ENCODE results near the gene PLEKHB1.

Gene PLEKHB1

DNA sequence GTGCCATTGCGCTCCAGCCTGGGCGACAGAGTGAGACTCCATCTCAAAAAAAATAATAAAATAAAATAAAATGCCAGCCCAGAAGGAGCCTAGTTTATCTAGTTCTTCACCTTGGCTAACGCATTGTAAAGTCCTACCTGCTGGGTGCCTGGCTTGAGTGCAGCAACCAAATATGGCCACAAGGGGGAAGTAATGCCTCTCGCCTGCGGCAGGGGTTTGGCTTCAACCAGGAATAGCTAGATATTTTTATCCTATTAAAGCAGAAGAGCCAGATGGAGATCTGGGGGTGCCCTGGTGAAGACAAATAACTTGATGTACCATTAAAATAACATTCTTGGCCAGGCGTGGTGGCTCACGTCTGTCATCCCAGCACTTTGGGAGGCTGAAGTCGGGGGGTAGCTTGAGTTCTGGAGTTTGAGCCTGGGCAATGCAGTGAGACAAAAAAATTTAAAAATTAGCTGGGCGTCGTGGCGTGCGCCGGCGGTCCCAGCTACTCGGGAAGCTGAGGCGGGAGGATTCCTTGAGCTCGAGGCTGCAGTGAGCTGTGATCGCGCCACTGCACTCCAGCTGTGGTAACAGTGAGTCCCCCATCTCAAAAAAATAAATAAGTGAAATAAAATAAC, 20.6 kb upstream of the PLEKHB1 start:
- no peaks in the 10 kb centered on the region for H3K9me3 ChIP-seq (ENCODE audit: control insufficient read depth, low read length)
- no peaks in the 10 kb centered on the region for H3K4me1 ChIP-seq (ENCODE audit: control insufficient read depth, insufficient read depth, low read length, poor library complexity, severe bottlenecking)
- no peak overlapping the region for H3K4me3 ChIP-seq (ENCODE audit: insufficient read depth, low read depth, low read length, poor library complexity, severe bottlenecking)
- no peaks in the 10 kb centered on the region for H3K36me3 ChIP-seq (ENCODE audit: control insufficient read depth, insufficient read depth, low read length)
- no peaks in the 10 kb centered on the region for H3K27me3 ChIP-seq (replicated peaks; ENCODE audit: control insufficient read depth, insufficient read depth, low read length, poor library complexity, severe bottlenecking)
- DNase-seq = peak; percentile 27 to 53 (median 40)
- H3K27ac ChIP-seq (ENCODE audit: insufficient read depth, low read length, poor library complexity, severe bottlenecking) = no peak overlapping the region

DNA sequence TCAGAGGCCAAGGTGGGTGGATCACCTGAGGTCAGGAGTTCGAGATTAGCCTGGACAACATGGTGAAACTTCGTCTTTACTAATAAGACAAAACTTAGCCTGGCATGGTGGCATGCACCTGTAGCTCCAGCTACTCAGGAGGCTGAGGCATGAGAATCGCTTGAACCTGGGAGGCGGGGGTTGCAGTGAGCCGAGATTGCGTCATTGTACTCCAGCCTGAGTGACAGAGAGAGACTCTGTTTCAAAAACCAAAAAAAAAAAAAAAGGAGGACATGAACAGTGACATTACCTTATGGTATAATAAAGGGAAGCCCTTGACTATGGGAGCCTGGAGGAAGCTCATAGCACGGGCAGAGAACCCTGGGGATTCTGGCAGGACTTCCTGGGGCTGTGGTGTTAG, 16.5 kb upstream of the PLEKHB1 start:
- Histone ChIP-seq H3K36me3 (ENCODE audit: control insufficient read depth, insufficient read depth, low read length) (no peaks in the 10 kb centered on the region), H3K4me1 (ENCODE audit: control insufficient read depth, insufficient read depth, low read length, poor library complexity, severe bottlenecking) (no peaks in the 10 kb centered on the region), H3K4me3 (ENCODE audit: insufficient read depth, low read depth, low read length, poor library complexity, severe bottlenecking) (no peak overlapping the region), H3K27ac (ENCODE audit: insufficient read depth, low read length, poor library complexity, severe bottlenecking) (no peak overlapping the region), H3K9me3 (ENCODE audit: control insufficient read depth, low read length) (no peaks in the 10 kb centered on the region), H3K27me3 (replicated peaks; ENCODE audit: control insufficient read depth, insufficient read depth, low read length, poor library complexity, severe bottlenecking) (no peaks in the 10 kb centered on the region)
- no peak for DNase-seq

DNA sequence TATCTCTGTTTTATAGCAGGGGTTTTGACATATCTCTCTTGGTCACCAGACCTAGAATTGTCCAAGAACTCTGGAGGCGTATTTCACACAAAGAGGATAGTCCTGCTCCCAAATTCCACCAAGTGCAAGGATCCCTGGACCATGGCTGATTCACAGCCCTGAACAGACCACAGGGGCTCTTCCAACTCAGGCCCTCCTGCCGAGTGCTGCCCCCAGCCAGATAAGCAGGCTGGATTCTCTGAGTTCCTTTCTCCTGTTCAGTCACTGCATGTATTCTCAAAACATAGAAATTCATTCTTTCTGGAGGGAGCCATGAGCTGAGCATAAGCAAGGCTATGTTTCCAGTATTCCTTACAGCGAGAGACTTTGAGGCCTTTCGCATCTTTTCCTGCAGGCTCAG, 13.4 kb upstream of the PLEKHB1 start:
- Histone ChIP-seq H3K4me1 (ENCODE audit: control insufficient read depth, insufficient read depth, low read length, poor library complexity, severe bottlenecking) (no peaks in the 10 kb centered on the region), H3K36me3 (ENCODE audit: control insufficient read depth, insufficient read depth, low read length) (no peaks in the 10 kb centered on the region), H3K27me3 (replicated peaks; ENCODE audit: control insufficient read depth, insufficient read depth, low read length, poor library complexity, severe bottlenecking) (no peaks in the 10 kb centered on the region), H3K27ac (ENCODE audit: insufficient read depth, low read length, poor library complexity, severe bottlenecking) (no peak overlapping the region), H3K4me3 (ENCODE audit: insufficient read depth, low read depth, low read length, poor library complexity, severe bottlenecking) (no peak overlapping the region), H3K9me3 (ENCODE audit: control insufficient read depth, low read length) (no peaks in the 10 kb centered on the region)
- no peak for DNase-seq

DNA sequence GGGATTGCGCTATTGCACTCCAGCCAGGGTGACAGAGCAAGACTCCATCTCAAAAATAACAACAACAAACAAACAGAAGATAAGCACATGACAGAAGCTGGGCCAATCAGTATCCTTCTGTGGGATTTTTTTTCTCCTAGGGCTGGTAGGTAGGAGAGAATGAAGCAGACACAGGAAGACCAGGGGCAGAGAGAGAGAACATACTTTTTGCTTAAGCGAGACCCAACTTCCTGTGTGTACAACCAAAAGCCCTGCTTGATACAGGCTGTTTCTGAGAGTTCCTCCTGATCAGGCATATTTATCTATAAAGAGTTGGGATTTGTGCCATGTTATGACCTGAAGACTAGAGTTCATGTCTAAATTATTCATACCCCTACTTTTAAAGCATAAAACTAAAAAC, 12.4 kb upstream of the PLEKHB1 start:
- no peak for DNase-seq
- H3K9me3 ChIP-seq (ENCODE audit: control insufficient read depth, low read length) = no peaks in the 10 kb centered on the region
- no peaks in the 10 kb centered on the region for H3K36me3 ChIP-seq (ENCODE audit: control insufficient read depth, insufficient read depth, low read length)
- no peaks in the 10 kb centered on the region for H3K4me1 ChIP-seq (ENCODE audit: control insufficient read depth, insufficient read depth, low read length, poor library complexity, severe bottlenecking)
- H3K27ac ChIP-seq (ENCODE audit: insufficient read depth, low read length, poor library complexity, severe bottlenecking) = no peak overlapping the region
- no peaks in the 10 kb centered on the region for H3K27me3 ChIP-seq (replicated peaks; ENCODE audit: control insufficient read depth, insufficient read depth, low read length, poor library complexity, severe bottlenecking)
- no peak overlapping the region for H3K4me3 ChIP-seq (ENCODE audit: insufficient read depth, low read depth, low read length, poor library complexity, severe bottlenecking)

GRCh38 chr11:73635721-73636120, 10.7 kb upstream of the PLEKHB1 start:
- Histone ChIP-seq H3K4me3 (ENCODE audit: insufficient read depth, low read depth, low read length, poor library complexity, severe bottlenecking) (no peak overlapping the region), H3K27ac (ENCODE audit: insufficient read depth, low read length, poor library complexity, severe bottlenecking) (no peak overlapping the region), H3K36me3 (ENCODE audit: control insufficient read depth, insufficient read depth, low read length) (no peaks in the 10 kb centered on the region), H3K27me3 (replicated peaks; ENCODE audit: control insufficient read depth, insufficient read depth, low read length, poor library complexity, severe bottlenecking) (no peaks in the 10 kb centered on the region), H3K9me3 (ENCODE audit: control insufficient read depth, low read length) (no peaks in the 10 kb centered on the region), H3K4me1 (ENCODE audit: control insufficient read depth, insufficient read depth, low read length, poor library complexity, severe bottlenecking) (no peaks in the 10 kb centered on the region)
- no peak for DNase-seq

- DNase-seq = no peak
- no peaks in the 10 kb centered on the region for H3K36me3 ChIP-seq (ENCODE audit: control insufficient read depth, insufficient read depth, low read length)
- H3K4me3 ChIP-seq (ENCODE audit: insufficient read depth, low read depth, low read length, poor library complexity, severe bottlenecking) = no peak overlapping the region
- no peaks in the 10 kb centered on the region for H3K9me3 ChIP-seq (ENCODE audit: control insufficient read depth, low read length)
- no peak overlapping the region for H3K27ac ChIP-seq (ENCODE audit: insufficient read depth, low read length, poor library complexity, severe bottlenecking)
- H3K4me1 ChIP-seq (ENCODE audit: control insufficient read depth, insufficient read depth, low read length, poor library complexity, severe bottlenecking) = no peaks in the 10 kb centered on the region
- no peaks in the 10 kb centered on the region for H3K27me3 ChIP-seq (replicated peaks; ENCODE audit: control insufficient read depth, insufficient read depth, low read length, poor library complexity, severe bottlenecking)
Observed at GRCh38 chr11:73636249-73636648, 10.1 kb upstream of the PLEKHB1 start.

- no peaks in the 10 kb centered on the region for H3K9me3 ChIP-seq (ENCODE audit: control insufficient read depth, low read length)
- no peak overlapping the region for H3K27ac ChIP-seq (ENCODE audit: insufficient read depth, low read length, poor library complexity, severe bottlenecking)
- no peaks in the 10 kb centered on the region for H3K27me3 ChIP-seq (replicated peaks; ENCODE audit: control insufficient read depth, insufficient read depth, low read length, poor library complexity, severe bottlenecking)
- no peak for DNase-seq
- no peak overlapping the region for H3K4me3 ChIP-seq (ENCODE audit: insufficient read depth, low read depth, low read length, poor library complexity, severe bottlenecking)
- H3K4me1 ChIP-seq (ENCODE audit: control insufficient read depth, insufficient read depth, low read length, poor library complexity, severe bottlenecking) = no peaks in the 10 kb centered on the region
- no peaks in the 10 kb centered on the region for H3K36me3 ChIP-seq (ENCODE audit: control insufficient read depth, insufficient read depth, low read length)
Observed at GRCh38 chr11:73637012-73637411, 9.4 kb upstream of the PLEKHB1 start.

DNA sequence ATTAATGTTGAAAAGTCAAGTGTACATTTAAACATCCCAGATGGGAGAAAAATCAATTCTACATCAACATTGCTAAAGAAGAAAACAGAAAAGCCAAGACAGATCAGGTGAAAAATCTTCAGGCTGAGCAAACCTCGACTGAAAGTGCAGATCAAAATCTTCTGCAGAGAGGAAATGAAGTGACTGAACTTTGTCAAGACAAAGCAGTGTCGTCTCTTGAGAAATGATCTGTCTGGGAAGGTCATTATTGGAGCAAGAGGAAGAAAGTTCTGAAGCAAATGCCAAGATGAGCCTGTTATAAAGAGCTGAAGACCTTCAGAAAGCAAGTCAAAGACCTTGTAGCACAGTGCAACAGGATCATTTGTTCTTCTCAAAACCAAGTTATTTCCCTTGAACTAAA, 5.8 kb upstream of the PLEKHB1 start:
- Histone ChIP-seq H3K27me3 (replicated peaks; ENCODE audit: control insufficient read depth, insufficient read depth, low read length, poor library complexity, severe bottlenecking) (no peaks in the 10 kb centered on the region), H3K9me3 (ENCODE audit: control insufficient read depth, low read length) (no peaks in the 10 kb centered on the region), H3K36me3 (ENCODE audit: control insufficient read depth, insufficient read depth, low read length) (no peaks in the 10 kb centered on the region), H3K4me1 (ENCODE audit: control insufficient read depth, insufficient read depth, low read length, poor library complexity, severe bottlenecking) (no peaks in the 10 kb centered on the region), H3K4me3 (ENCODE audit: insufficient read depth, low read depth, low read length, poor library complexity, severe bottlenecking) (no peak overlapping the region), H3K27ac (ENCODE audit: insufficient read depth, low read length, poor library complexity, severe bottlenecking) (no peak overlapping the region)
- DNase-seq = no peak

DNA sequence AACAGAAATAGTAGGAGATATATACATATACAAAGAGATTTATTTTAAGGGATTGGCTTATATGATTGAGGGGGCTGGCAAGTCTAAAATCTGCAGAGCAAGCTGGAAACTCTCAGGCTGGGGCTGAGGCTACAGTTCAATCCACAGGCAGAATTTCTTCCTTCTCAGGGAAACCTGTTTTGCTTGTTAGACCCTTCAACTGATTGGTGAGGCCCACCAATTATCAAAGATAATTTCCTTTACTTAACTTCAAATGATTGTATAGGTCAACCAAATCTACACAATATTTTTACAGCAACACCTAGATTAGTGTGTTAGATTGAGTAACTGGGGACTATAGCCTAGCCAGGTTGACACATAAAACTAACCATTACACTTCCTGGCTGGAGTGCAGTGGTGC, 4.7 kb upstream of the PLEKHB1 start:
- Histone ChIP-seq H3K4me3 (ENCODE audit: insufficient read depth, low read depth, low read length, poor library complexity, severe bottlenecking) (no peak overlapping the region), H3K27me3 (replicated peaks; ENCODE audit: control insufficient read depth, insufficient read depth, low read length, poor library complexity, severe bottlenecking) (no peaks in the 10 kb centered on the region), H3K4me1 (ENCODE audit: control insufficient read depth, insufficient read depth, low read length, poor library complexity, severe bottlenecking) (no peaks in the 10 kb centered on the region), H3K27ac (ENCODE audit: insufficient read depth, low read length, poor library complexity, severe bottlenecking) (no peak overlapping the region), H3K9me3 (ENCODE audit: control insufficient read depth, low read length) (no peaks in the 10 kb centered on the region), H3K36me3 (ENCODE audit: control insufficient read depth, insufficient read depth, low read length) (no peaks in the 10 kb centered on the region)
- DNase-seq = no peak

DNA sequence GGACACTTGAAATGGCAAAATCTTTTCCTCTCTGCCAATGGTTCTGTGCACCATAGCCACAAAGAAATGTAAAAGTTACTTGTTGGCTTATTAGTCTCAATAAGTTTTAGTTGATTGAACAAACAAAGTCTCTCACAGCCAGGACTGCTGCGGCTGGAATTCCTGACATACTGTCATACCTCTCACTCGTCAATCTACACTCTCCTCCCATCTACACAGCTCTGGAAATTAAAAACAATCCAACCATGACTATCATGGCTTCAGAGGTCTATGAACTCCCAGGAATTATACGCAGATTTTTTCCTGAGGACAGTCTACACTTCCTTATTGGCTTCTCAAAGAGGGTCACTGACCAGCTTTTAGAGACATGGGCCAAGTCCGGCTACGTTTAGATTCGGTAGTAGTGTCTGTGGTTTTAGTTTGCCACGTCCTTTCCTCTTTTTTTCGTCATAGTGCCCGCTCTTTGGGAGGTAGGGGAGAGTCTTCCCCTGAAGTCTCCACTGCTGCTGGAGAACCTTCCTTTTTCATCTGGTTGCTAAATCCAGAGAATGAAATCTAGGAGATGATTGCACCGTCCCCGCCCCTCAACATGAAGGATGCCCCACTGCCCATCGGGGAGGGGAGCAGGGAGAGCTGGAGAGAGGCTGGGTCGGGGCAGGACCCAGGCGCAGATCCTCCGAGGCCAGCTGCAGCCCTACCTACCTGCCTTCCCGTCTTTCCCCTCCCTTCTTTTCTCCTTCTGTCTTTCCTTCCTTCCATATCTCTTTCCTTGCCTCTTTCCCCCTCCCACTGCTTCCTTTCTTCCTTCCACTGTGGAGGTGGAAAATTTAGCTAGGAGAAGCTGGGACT, 1.0 kb upstream of the PLEKHB1 start:
- no peak for DNase-seq
- H3K4me3 ChIP-seq (ENCODE audit: insufficient read depth, low read depth, low read length, poor library complexity, severe bottlenecking) = no peak overlapping the region
- H3K9me3 ChIP-seq (ENCODE audit: control insufficient read depth, low read length) = no peaks in the 10 kb centered on the region
- no peak overlapping the region for H3K27ac ChIP-seq (ENCODE audit: insufficient read depth, low read length, poor library complexity, severe bottlenecking)
- no peaks in the 10 kb centered on the region for H3K27me3 ChIP-seq (replicated peaks; ENCODE audit: control insufficient read depth, insufficient read depth, low read length, poor library complexity, severe bottlenecking)
- peaks cover 7% of the 10 kb centered on the region for H3K4me1 ChIP-seq (ENCODE audit: control insufficient read depth, insufficient read depth, low read length, poor library complexity, severe bottlenecking)
- H3K36me3 ChIP-seq (ENCODE audit: control insufficient read depth, insufficient read depth, low read length) = no peaks in the 10 kb centered on the region

Measured in effector memory CD4-positive, alpha-beta T cell (primary cell).